DND-41 (cell line): ENCODE measurements around the gene PSG6.

Experiments
- EZH2 ChIP-seq: IDR thresholded peaks from 3 replicates; pipeline ENCODE4 v1.6.1; 2012; ENCODE audit warnings: borderline replicate concordance, low read depth, mild to moderate bottlenecking, moderate library complexity, low read length, inconsistent platforms; ENCODE audit not compliant: severe bottlenecking
- TF ChIP-seq, protein P1 (sequence below): IDR thresholded peaks from 2 replicates; pipeline ENCODE4 v1.5.1; 2012; ENCODE audit warnings: borderline replicate concordance, low read length, moderate library complexity, mild to moderate bottlenecking; ENCODE audit not compliant: poor library complexity, severe bottlenecking; ENCODE audit errors: extremely low read depth

DNA sequence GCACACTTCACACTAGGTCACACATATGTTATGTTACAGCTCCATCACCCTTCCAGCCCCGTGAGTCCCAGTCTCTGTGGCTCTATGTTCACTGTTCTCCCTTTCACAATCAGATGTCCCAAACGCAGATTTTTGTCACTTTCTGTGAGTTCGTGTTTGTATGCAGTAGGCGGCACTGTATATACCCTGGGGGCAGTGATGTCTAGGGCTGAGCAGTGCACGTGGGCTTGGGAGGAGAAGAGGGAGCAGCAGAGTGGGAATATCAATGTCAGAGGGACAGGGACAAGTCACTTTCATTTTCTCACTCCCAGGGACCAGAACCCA lies 60.2 kb downstream of the PSG6 start:
- TF ChIP-seq, protein P1, sequence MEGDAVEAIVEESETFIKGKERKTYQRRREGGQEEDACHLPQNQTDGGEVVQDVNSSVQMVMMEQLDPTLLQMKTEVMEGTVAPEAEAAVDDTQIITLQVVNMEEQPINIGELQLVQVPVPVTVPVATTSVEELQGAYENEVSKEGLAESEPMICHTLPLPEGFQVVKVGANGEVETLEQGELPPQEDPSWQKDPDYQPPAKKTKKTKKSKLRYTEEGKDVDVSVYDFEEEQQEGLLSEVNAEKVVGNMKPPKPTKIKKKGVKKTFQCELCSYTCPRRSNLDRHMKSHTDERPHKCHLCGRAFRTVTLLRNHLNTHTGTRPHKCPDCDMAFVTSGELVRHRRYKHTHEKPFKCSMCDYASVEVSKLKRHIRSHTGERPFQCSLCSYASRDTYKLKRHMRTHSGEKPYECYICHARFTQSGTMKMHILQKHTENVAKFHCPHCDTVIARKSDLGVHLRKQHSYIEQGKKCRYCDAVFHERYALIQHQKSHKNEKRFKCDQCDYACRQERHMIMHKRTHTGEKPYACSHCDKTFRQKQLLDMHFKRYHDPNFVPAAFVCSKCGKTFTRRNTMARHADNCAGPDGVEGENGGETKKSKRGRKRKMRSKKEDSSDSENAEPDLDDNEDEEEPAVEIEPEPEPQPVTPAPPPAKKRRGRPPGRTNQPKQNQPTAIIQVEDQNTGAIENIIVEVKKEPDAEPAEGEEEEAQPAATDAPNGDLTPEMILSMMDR = no peak
- no peak for TF ChIP-seq EZH2
